Breast epithelium (tissue), 3 donors: ENCODE measurements around the gene KCNH6.

Experiments used
- CTCF ChIP-seq, 3 donors: fragments of 450-650 bp; IDR thresholded peaks; one replicate each; pipeline ENCODE4 v1.5.1; 2016 to 2017; ENCODE audit warnings: antibody characterized with exemption in 3 of 3, mild to moderate bottlenecking in 3 of 3, moderate library complexity in 3 of 3
- POLR2A ChIP-seq: fragments of 450-650 bp; IDR thresholded peaks from one replicate; pipeline ENCODE4 v1.6.1; 2016; ENCODE audit warnings: antibody characterized with exemption, mild to moderate bottlenecking, moderate library complexity
- POLR2AphosphoS5 ChIP-seq, 3 donors: sonication (generic); formaldehyde crosslinking; IDR thresholded peaks; one replicate each; pipeline ENCODE4 v1.6.1; 2017; ENCODE audit warnings: antibody characterized with exemption in 3 of 3

GRCh38 chr17:63482509-63482908 lies 40.6 kb upstream of the KCNH6 start:
- TF ChIP-seq CTCF (IDR thresholded peaks at IDR 0.05) (no peak), POLR2A (no peak), POLR2AphosphoS5 (IDR thresholded peaks at IDR 0.05) (no peak)
